Parathyroid adenoma (tissue), 2 donors: ENCODE measurements around the gene BRD9.

Source experiments
- H2AFZ ChIP-seq: fragments of 300-600 bp; sonication (generic); one replicate; pipeline ENCODE4 v1.7.0; 2017; ENCODE audit warnings: antibody characterized with exemption, mild to moderate bottlenecking
- H3K27ac ChIP-seq: fragments of 300-600 bp; sonication (generic); one replicate; pipeline ENCODE4 v1.7.0; 2017
- H3K27me3 ChIP-seq: fragments of 300-600 bp; sonication (generic); one replicate; pipeline ENCODE4 v1.7.0; 2017; ENCODE audit warnings: low read length; ENCODE audit not compliant: control insufficient read depth, insufficient read depth
- H3K36me3 ChIP-seq: fragments of 300-600 bp; sonication (generic); one replicate; pipeline ENCODE4 v1.7.0; 2017; ENCODE audit warnings: low read length; ENCODE audit not compliant: control insufficient read depth, insufficient read depth
- H3K4me1 ChIP-seq: fragments of 300-600 bp; sonication (generic); one replicate; pipeline ENCODE4 v1.7.0; 2017; ENCODE audit warnings: control low read depth
- H3K4me2 ChIP-seq: fragments of 300-600 bp; sonication (generic); one replicate; pipeline ENCODE4 v1.7.0; 2017; ENCODE audit warnings: low read length
- H3K4me3 ChIP-seq: fragments of 300-600 bp; sonication (generic); one replicate; pipeline ENCODE4 v1.7.0; 2017; ENCODE audit warnings: low read depth, low read length
- H3K79me2 ChIP-seq: fragments of 300-600 bp; sonication (generic); one replicate; pipeline ENCODE4 v1.7.0; 2017; ENCODE audit warnings: control low read depth
- H3K9ac ChIP-seq: fragments of 300-600 bp; sonication (generic); one replicate; pipeline ENCODE4 v1.7.0; 2017; ENCODE audit warnings: mild to moderate bottlenecking
- H3K9me3 ChIP-seq: fragments of 300-600 bp; sonication (generic); one replicate; pipeline ENCODE4 v1.7.0; 2017; ENCODE audit warnings: low read length; ENCODE audit not compliant: control insufficient read depth
- TF ChIP-seq, protein P1 (sequence below): fragments of 300-600 bp; sonication (generic); IDR thresholded peaks from one replicate; pipeline ENCODE4 v1.7.0; 2017; ENCODE audit warnings: antibody characterized with exemption, mild to moderate bottlenecking
- donor health status: primary hyperparathyroidism.

The BRD9 gene

DNA sequence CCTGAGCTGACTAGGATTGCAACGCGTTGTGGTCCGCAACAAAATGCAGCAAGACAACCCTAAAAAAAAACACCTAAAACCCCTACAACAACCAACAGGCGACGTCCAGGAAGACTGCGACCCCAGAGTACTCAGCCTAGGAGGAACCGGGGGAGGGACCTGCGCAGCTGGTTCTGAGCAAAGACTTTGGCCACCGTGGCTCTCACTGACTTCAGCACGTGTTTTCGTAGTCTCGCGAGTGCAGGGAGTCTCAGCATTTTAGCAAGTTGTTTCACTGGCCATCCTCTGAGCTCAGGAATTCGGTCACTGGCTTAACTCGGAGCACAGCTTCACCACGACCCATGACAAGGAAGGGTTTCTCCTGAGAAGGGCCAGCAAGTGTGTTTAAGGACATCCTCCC is 33.2 kb downstream of the BRD9 start:
- H3K4me1 ChIP-seq: peaks cover 4% of the 10 kb centered on the region
- peaks cover 3% of the 10 kb centered on the region for H3K27me3 ChIP-seq
- H3K4me2 ChIP-seq: no peak overlapping the region
- H3K9me3 ChIP-seq: no peaks in the 10 kb centered on the region
- H3K4me3 ChIP-seq: no peak overlapping the region
- H3K27ac ChIP-seq: no peak overlapping the region
- no peak overlapping the region for H3K9ac ChIP-seq
- no peaks in the 10 kb centered on the region for H3K79me2 ChIP-seq
- TF ChIP-seq, protein P1, sequence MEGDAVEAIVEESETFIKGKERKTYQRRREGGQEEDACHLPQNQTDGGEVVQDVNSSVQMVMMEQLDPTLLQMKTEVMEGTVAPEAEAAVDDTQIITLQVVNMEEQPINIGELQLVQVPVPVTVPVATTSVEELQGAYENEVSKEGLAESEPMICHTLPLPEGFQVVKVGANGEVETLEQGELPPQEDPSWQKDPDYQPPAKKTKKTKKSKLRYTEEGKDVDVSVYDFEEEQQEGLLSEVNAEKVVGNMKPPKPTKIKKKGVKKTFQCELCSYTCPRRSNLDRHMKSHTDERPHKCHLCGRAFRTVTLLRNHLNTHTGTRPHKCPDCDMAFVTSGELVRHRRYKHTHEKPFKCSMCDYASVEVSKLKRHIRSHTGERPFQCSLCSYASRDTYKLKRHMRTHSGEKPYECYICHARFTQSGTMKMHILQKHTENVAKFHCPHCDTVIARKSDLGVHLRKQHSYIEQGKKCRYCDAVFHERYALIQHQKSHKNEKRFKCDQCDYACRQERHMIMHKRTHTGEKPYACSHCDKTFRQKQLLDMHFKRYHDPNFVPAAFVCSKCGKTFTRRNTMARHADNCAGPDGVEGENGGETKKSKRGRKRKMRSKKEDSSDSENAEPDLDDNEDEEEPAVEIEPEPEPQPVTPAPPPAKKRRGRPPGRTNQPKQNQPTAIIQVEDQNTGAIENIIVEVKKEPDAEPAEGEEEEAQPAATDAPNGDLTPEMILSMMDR: no peak
- H2AFZ ChIP-seq: no peak overlapping the region
- H3K36me3 ChIP-seq: no peaks in the 10 kb centered on the region

DNA sequence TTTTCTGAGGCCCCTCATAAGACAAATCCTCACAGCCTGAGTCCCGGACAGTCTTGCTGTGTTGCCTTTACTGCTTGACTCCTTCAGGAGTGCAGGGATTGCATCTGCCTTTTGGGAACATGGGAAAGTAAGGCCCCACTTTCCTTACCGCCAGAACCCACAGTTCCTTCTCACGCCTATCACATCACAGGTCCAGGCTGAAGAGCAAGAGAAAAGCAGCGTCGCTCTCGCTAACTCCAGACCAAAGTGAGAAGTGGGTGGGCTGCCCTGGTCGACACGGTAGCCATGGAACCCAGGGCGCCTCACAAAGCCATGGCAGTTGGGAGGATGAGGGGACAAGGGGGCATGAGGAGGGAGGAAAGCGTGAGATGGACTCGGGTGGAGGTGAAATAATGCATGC is 33.9 kb downstream of the BRD9 start:
- Histone ChIP-seq H3K79me2 (no peaks in the 10 kb centered on the region), H3K27ac (no peak overlapping the region), H3K4me2 (no peak overlapping the region), H3K9me3 (no peaks in the 10 kb centered on the region), H3K27me3 (peaks cover 3% of the 10 kb centered on the region), H3K36me3 (no peaks in the 10 kb centered on the region), H3K4me1 (peaks cover 4% of the 10 kb centered on the region), H3K9ac (no peak overlapping the region), H3K4me3 (no peak overlapping the region), H2AFZ (no peak overlapping the region)
- TF ChIP-seq, protein P1: no peak

DNA sequence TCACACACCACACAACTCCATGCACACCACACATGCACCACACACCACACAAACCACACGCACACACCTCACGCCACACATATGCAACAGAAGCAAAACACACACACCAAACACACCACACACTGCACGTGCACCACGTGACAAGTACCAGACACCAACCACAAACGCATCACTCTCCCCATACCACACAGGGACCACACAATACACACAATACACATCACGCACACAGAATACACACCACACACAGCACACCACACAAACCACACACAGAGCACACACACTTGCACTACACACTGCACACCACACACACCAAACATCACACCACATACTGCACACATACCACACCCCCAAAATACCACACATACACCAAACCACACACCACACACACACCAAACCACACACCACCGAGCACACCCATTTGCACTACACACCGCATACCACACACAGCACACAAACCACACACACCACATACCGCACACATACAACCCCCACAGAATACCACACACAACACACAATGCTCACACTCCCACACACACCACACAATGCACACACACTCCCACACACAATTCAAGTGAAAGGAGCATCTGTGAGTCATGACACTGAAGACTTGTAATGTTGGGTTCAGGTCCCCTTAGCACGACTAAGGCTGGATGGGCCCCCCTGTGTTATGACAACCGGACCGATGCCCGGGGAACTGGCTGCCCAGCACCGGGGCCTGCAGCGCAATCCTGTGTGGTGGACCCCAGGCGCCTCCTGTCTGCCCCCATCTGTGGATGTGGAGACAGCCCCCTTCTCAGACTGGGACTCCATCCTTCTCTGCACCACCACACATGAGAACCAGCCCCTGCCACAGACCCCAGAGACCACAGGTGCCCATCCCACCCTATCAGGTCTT is 35.8 kb downstream of the BRD9 start:
- no peaks in the 10 kb centered on the region for H3K9me3 ChIP-seq
- H2AFZ ChIP-seq: no peak overlapping the region
- no peak overlapping the region for H3K4me2 ChIP-seq
- H3K27ac ChIP-seq: no peak overlapping the region
- TF ChIP-seq, protein P1: no peak
- no peaks in the 10 kb centered on the region for H3K79me2 ChIP-seq
- H3K27me3 ChIP-seq: peaks cover 3% of the 10 kb centered on the region
- no peak overlapping the region for H3K9ac ChIP-seq
- H3K4me1 ChIP-seq: no peaks in the 10 kb centered on the region
- H3K36me3 ChIP-seq: no peaks in the 10 kb centered on the region
- H3K4me3 ChIP-seq: no peak overlapping the region

DNA sequence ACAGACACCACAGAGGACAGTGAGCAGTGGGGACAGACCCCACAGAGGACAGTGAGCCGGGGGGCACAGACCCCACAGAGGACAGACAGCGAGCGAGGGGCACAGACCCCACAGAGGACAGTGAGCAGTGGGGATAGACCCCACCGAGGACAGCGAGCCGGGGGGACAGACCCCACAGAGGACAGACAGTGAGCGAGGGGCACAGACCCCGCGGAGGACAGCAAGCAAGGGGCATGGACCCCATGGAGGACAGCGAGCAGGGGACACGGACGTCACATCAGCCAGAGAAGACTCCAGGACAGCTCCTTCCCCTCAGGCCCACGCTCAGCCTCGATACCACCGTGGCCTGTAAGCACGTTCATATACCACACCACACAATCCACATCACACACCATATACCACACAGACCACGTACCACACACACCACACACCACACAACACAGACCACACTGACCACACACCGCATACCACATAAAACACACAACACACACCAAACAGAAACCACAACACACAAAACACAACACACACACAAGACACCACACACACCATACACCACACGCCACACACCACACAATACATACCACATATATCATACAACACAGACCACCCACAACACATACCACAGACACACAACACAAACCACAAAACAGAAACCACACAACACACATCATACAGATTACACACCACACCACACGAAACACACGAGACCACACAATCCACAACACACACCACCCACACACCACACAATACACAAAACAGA is 36.6 kb downstream of the BRD9 start:
- Histone ChIP-seq H3K79me2 (no peaks in the 10 kb centered on the region), H3K4me2 (no peak overlapping the region), H3K27ac (no peak overlapping the region), H3K9me3 (no peaks in the 10 kb centered on the region), H3K4me3 (no peak overlapping the region), H2AFZ (no peak overlapping the region), H3K27me3 (peaks cover 3% of the 10 kb centered on the region), H3K9ac (no peak overlapping the region), H3K36me3 (no peaks in the 10 kb centered on the region), H3K4me1 (no peaks in the 10 kb centered on the region)
- TF ChIP-seq, protein P1: no peak
